ENCODE data around the gene CUL5. TPM values are rescaled to one million over a fixed set of nuclear protein-coding genes. Genes with fewer than 3 reads are reported as not detected.

CUL5 gene
- total and polyA plus RNA-seq, 2 of the 8 experiments (the other 6 are each of a cell fraction or from before 2014, with no cell fraction given), result 4.9 to 31.8 TPM

- H3K9ac ChIP-seq (replicated peaks in 1 of 4; ENCODE audit: extremely low read depth in 1 of 4, low read depth in 3 of 4, low read length in 3 of 4), result no peak overlapping the region
- H4K5ac ChIP-seq (ENCODE audit: insufficient read length, low read depth, low read length), result no peak overlapping the region
- H3K56ac ChIP-seq (replicated peaks; ENCODE audit: insufficient read length, low read depth, low read length), result no peak overlapping the region
- H3K23ac ChIP-seq (ENCODE audit: insufficient read length), result no peak overlapping the region
- no peaks in the 10 kb centered on the region for H3K4me1 ChIP-seq (replicated peaks in 1 of 4; ENCODE audit: control insufficient read depth in 3 of 4, insufficient read depth in 4 of 4, low read length in 3 of 4)
- no peak overlapping the region for H2BK15ac ChIP-seq (ENCODE audit: low read length)
- no peaks in the 10 kb centered on the region for H3K79me2 ChIP-seq (ENCODE audit: control insufficient read depth in 1 of 2, insufficient read depth in 2 of 2, low read length in 2 of 2)
- no peak overlapping the region for H2BK5ac ChIP-seq (ENCODE audit: low read depth, low read length)
- H3K27ac ChIP-seq (ENCODE audit: low read depth, low read length), result no peak overlapping the region
- H2AK5ac ChIP-seq (ENCODE audit: low read depth, low read length), result no peak overlapping the region
- DNase-seq (ENCODE audit: low read depth in 1 of 2, low spot score in 2 of 2), result no peak
- no peak overlapping the region for H2BK20ac ChIP-seq (ENCODE audit: low read length)
- 77% methylated on average over 8 of the region's 8 CpGs; no CpG with 5 or more reads in 1 of the 2 experiments for WGBS, 2 experiments (ENCODE audit: extremely low coverage in 1 of 2, insufficient coverage in 1 of 2, insufficient read length in 1 of 2, insufficient replicate concordance in 2 of 2, low coverage in 1 of 2, low lambda C conversion rate in 2 of 2, missing lambda C conversion rate in 1 of 2)
- H3K4ac ChIP-seq (replicated peaks; ENCODE audit: insufficient read length, low read depth, low read length), result no peak overlapping the region
- H3K23me2 ChIP-seq (ENCODE audit: low read depth, low read length), result no peaks in the 10 kb centered on the region
- no peak overlapping the region for H3K4me3 ChIP-seq (ENCODE audit: extremely low read depth in 1 of 4, insufficient read depth in 2 of 4, low read depth in 3 of 4, low read length in 4 of 4)
- POLR2A ChIA-PET (ENCODE audit: partially characterized antibody), result no interaction called here
- peaks cover 0 to 11% (median 2%) of the 10 kb centered on the region in 4 experiments; a peak in 3 of 8 replicates for H3K36me3 ChIP-seq (ENCODE audit: control insufficient read depth in 2 of 4, insufficient read depth in 4 of 4, low read length in 3 of 4)
- CTCF ChIA-PET (ENCODE audit: partially characterized antibody), result no interaction called here
- no peak for TF ChIP-seq EGR1 (IDR thresholded peaks at IDR 0.05; ENCODE audit: borderline replicate concordance, low read depth, low read length)
- TF ChIP-seq NANOG (IDR thresholded peaks at IDR 0.05; ENCODE audit: insufficient read depth, low read depth, low read length, poor library complexity, severe bottlenecking), result no peak
- TF ChIP-seq RBBP5 (IDR thresholded peaks at IDR 0.05; ENCODE audit: borderline replicate concordance, low read depth, low read length), result no peak
- TF ChIP-seq SRF (IDR thresholded peaks at IDR 0.05; ENCODE audit: low read depth, low read length), result no peak
- TF ChIP-seq SIRT6 (IDR thresholded peaks at IDR 0.05; ENCODE audit: low read length), result no peak
- TF ChIP-seq TBP (IDR thresholded peaks at IDR 0.05; ENCODE audit: low read depth, low read length), result no peak
- no peak for TF ChIP-seq ASH2L (IDR thresholded peaks at IDR 0.05; ENCODE audit: low read length)
- TF ChIP-seq KDM5A (IDR thresholded peaks at IDR 0.05; ENCODE audit: low read length), result no peak
- no peak for TF ChIP-seq SP1 (IDR thresholded peaks at IDR 0.05; ENCODE audit: low read depth, low read length)
- no peak for TF ChIP-seq PHF8 (conservative IDR thresholded peaks at IDR 0.05; ENCODE audit: low read depth, low read length)
- TF ChIP-seq BRCA1 (IDR thresholded peaks at IDR 0.05; ENCODE audit: low read depth, low read length), result no peak
- no peak for TF ChIP-seq NRF1 (IDR thresholded peaks at IDR 0.05; ENCODE audit: low read depth, low read length)
- no peaks in the 10 kb centered on the region for H4K20me1 ChIP-seq (replicated peaks in 1 of 2; ENCODE audit: control insufficient read depth in 1 of 2, insufficient read depth in 2 of 2, low read length in 2 of 2)
- H3K4me2 ChIP-seq (ENCODE audit: insufficient read depth in 1 of 2, low read depth in 2 of 2, low read length in 2 of 2), result no peak overlapping the region
- no peaks in the 10 kb centered on the region for H3K27me3 ChIP-seq (replicated peaks in 1 of 4; ENCODE audit: control insufficient read depth in 3 of 4, extremely low read depth in 1 of 4, insufficient read depth in 3 of 4, low read length in 3 of 4)
- H3K9me3 ChIP-seq (ENCODE audit: insufficient read depth in 2 of 2, low read depth in 1 of 2, low read length in 1 of 2), result no peaks in the 10 kb centered on the region
- no peak overlapping the region for H2BK12ac ChIP-seq (ENCODE audit: low read depth, low read length)
- H3K14ac ChIP-seq (ENCODE audit: insufficient read length), result no peak overlapping the region
- no peak overlapping the region for H4K91ac ChIP-seq (replicated peaks; ENCODE audit: insufficient read length, low read length)
- H4K8ac ChIP-seq (ENCODE audit: extremely low read depth, insufficient read depth, low read length), result no peak overlapping the region
- no peak overlapping the region for H2BK120ac ChIP-seq (replicated peaks; ENCODE audit: low read depth, low read length)
- H3K18ac ChIP-seq (ENCODE audit: extremely low read depth, low read length), result no peak overlapping the region
- H3K79me1 ChIP-seq (ENCODE audit: low read depth, low read length), result no peaks in the 10 kb centered on the region
- FAIRE-seq, result no peak
- H2AFZ ChIP-seq (ENCODE audit: low read length), result no peak overlapping the region
Measured at GRCh38 chr11:107963091-107963490, 45.6 kb upstream of the CUL5 start.
